ENCODE results near the gene TRIM17. TPM values are rescaled to one million over a fixed set of nuclear protein-coding genes. Genes with fewer than 3 reads are reported as not detected.

The TRIM17 gene
- total RNA-seq, 2 experiments from 2014 or later: 2.8 to 3.8 TPM

GRCh38 chr1:228393811-228394570, 22.7 kb downstream of the TRIM17 start:
- Mint-ChIP-seq H3K4me3 (no peak overlapping the region), H3K36me3 (ENCODE audit: low read depth) (peaks cover 49% of the 10 kb centered on the region), H3K27ac (no peak overlapping the region), H3K4me1 (peaks cover 19% of the 10 kb centered on the region), H3K9me3 (no peaks in the 10 kb centered on the region), H3K27me3 (no peaks in the 10 kb centered on the region)
- no peak for DNase-seq
- ChIA-PET CTCF (interaction anchor here (1.0 kb wide), 1 partner anchor 92 kb away, joined by 3 read pairs; no protein-coding TSS in a partner anchor), POLR2A (interaction anchor here (0.8 to 2.8 kb wide), 3 partner anchors 12 to 69 kb away, joined by 3 to 13 read pairs (median 5); partner anchors contain the start of gene TRIM11)

- Mint-ChIP-seq H3K36me3 (ENCODE audit: low read depth) (peaks cover 45% of the 10 kb centered on the region), H3K9me3 (no peaks in the 10 kb centered on the region), H3K27me3 (no peaks in the 10 kb centered on the region), H3K4me1 (peaks cover 16% of the 10 kb centered on the region), H3K27ac (no peak overlapping the region), H3K4me3 (no peak overlapping the region)
- no peak for DNase-seq
- ChIA-PET POLR2A (interaction anchor here (0.9 to 1.7 kb wide), 3 partner anchors 12 to 64 kb away, joined by 3 to 5 read pairs (median 5); a partner anchor contains a TSS), CTCF (interaction anchor here (1.0 to 1.1 kb wide), 2 partner anchors 12 to 93 kb away, joined by 3 to 5 read pairs; no protein-coding TSS in a partner anchor)
Observed at GRCh38 chr1:228393268-228393701, 23.4 kb downstream of the TRIM17 start.

GRCh38 chr1:228392111-228392936, 24.3 kb downstream of the TRIM17 start:
- ChIA-PET POLR2A (interaction anchor here (0.9 to 1.7 kb wide), 3 partner anchors 13 to 65 kb away, joined by 3 to 5 read pairs (median 5); a partner anchor contains a TSS), CTCF (interaction anchor here (0.5 to 1.1 kb wide), 2 partner anchors 11 to 227 kb away, joined by 3 to 5 read pairs; partner anchors contain the start of gene IBA57)
- Mint-ChIP-seq H3K27ac (no peak overlapping the region), H3K4me3 (no peak overlapping the region), H3K27me3 (no peaks in the 10 kb centered on the region), H3K9me3 (no peaks in the 10 kb centered on the region), H3K4me1 (peaks cover 7% of the 10 kb centered on the region), H3K36me3 (ENCODE audit: low read depth) (peaks cover 37% of the 10 kb centered on the region)
- DNase-seq: no peak

GRCh38 chr1:228391411-228392020, 25.1 kb downstream of the TRIM17 start:
- Mint-ChIP-seq H3K27me3 (no peaks in the 10 kb centered on the region), H3K36me3 (ENCODE audit: low read depth) (peaks cover 33% of the 10 kb centered on the region), H3K27ac (no peak overlapping the region), H3K4me3 (no peak overlapping the region), H3K9me3 (no peaks in the 10 kb centered on the region), H3K4me1 (peaks cover 3% of the 10 kb centered on the region)
- POLR2A ChIA-PET: interaction anchor here (1.7 kb wide), 1 partner anchor 14 kb away, joined by 5 read pairs; no protein-coding TSS in a partner anchor
- CTCF ChIA-PET: no interaction called here
- DNase-seq: no peak

- DNase-seq: no peak
- POLR2A ChIA-PET: interaction anchor here (1.1 kb wide), 1 partner anchor 14 kb away, joined by 3 read pairs; no protein-coding TSS in a partner anchor
- no peaks in the 10 kb centered on the region for H3K9me3 Mint-ChIP-seq
- no peaks in the 10 kb centered on the region for H3K4me1 Mint-ChIP-seq
- CTCF ChIA-PET: interaction anchor here (0.8 kb wide), 1 partner anchor 176 kb away, joined by 3 read pairs; no protein-coding TSS in a partner anchor
- no peak overlapping the region for H3K27ac Mint-ChIP-seq
- H3K27me3 Mint-ChIP-seq: peaks cover 1% of the 10 kb centered on the region
- H3K4me3 Mint-ChIP-seq: no peak overlapping the region
- H3K36me3 Mint-ChIP-seq (ENCODE audit: low read depth): peaks cover 24% of the 10 kb centered on the region
Observed at GRCh38 chr1:228390649-228391048, 26.0 kb downstream of the TRIM17 start.

- Mint-ChIP-seq H3K27me3 (peaks cover 16% of the 10 kb centered on the region), H3K27ac (no peak overlapping the region), H3K9me3 (no peaks in the 10 kb centered on the region), H3K36me3 (ENCODE audit: low read depth) (peaks cover 3% of the 10 kb centered on the region), H3K4me3 (no peak overlapping the region), H3K4me1 (no peaks in the 10 kb centered on the region)
- ChIA-PET CTCF (no interaction called here), POLR2A (no interaction called here)
- DNase-seq: no peak
Observed at GRCh38 chr1:228387321-228387720, 29.3 kb downstream of the TRIM17 start.

GRCh38 chr1:228385232-228385631, 31.4 kb downstream of the TRIM17 start:
- CTCF ChIA-PET: no interaction called here
- peaks cover 28% of the 10 kb centered on the region for H3K27me3 Mint-ChIP-seq
- no peak overlapping the region for H3K4me3 Mint-ChIP-seq
- no peaks in the 10 kb centered on the region for H3K9me3 Mint-ChIP-seq
- no peak overlapping the region for H3K27ac Mint-ChIP-seq
- H3K4me1 Mint-ChIP-seq: no peaks in the 10 kb centered on the region
- POLR2A ChIA-PET: interaction anchor here (1.0 to 2.1 kb wide), 2 partner anchors 20 to 72 kb away, joined by 4 to 5 read pairs; no protein-coding TSS in a partner anchor
- no peak for DNase-seq
- H3K36me3 Mint-ChIP-seq (ENCODE audit: low read depth): no peaks in the 10 kb centered on the region

- peaks cover 42% of the 10 kb centered on the region for H3K27me3 Mint-ChIP-seq
- H3K36me3 Mint-ChIP-seq (ENCODE audit: low read depth): no peaks in the 10 kb centered on the region
- ChIA-PET POLR2A (no interaction called here), CTCF (no interaction called here)
- no peak overlapping the region for H3K27ac Mint-ChIP-seq
- H3K4me3 Mint-ChIP-seq: no peak overlapping the region
- no peak for DNase-seq
- H3K4me1 Mint-ChIP-seq: peaks cover 7% of the 10 kb centered on the region
- H3K9me3 Mint-ChIP-seq: no peaks in the 10 kb centered on the region
Observed at GRCh38 chr1:228383773-228384172, 32.9 kb downstream of the TRIM17 start.

GRCh38 chr1:228381356-228381755, 35.3 kb downstream of the TRIM17 start:
- Mint-ChIP-seq H3K27ac (no peak overlapping the region), H3K9me3 (no peaks in the 10 kb centered on the region), H3K4me3 (no peak overlapping the region), H3K4me1 (peaks cover 9% of the 10 kb centered on the region), H3K27me3 (peaks cover 45% of the 10 kb centered on the region), H3K36me3 (ENCODE audit: low read depth) (no peaks in the 10 kb centered on the region)
- POLR2A ChIA-PET: no interaction called here
- CTCF ChIA-PET: interaction anchor here (1.5 kb wide), 1 partner anchor 12 kb away, joined by 5 read pairs; no protein-coding TSS in a partner anchor
- DNase-seq: no peak

GRCh38 chr1:228379666-228380065, 37.0 kb downstream of the TRIM17 start:
- peaks cover 37% of the 10 kb centered on the region for H3K27me3 Mint-ChIP-seq
- no peaks in the 10 kb centered on the region for H3K9me3 Mint-ChIP-seq
- no peak overlapping the region for H3K27ac Mint-ChIP-seq
- H3K36me3 Mint-ChIP-seq (ENCODE audit: low read depth): no peaks in the 10 kb centered on the region
- ChIA-PET CTCF (no interaction called here), POLR2A (interaction anchor here (1.5 kb wide), 1 partner anchor 14 kb away, joined by 5 read pairs; no protein-coding TSS in a partner anchor)
- no peak for DNase-seq
- peaks cover 9% of the 10 kb centered on the region for H3K4me1 Mint-ChIP-seq
- H3K4me3 Mint-ChIP-seq: no peak overlapping the region

- DNase-seq: no peak
- H3K4me1 Mint-ChIP-seq: peaks cover 9% of the 10 kb centered on the region
- peaks cover 37% of the 10 kb centered on the region for H3K27me3 Mint-ChIP-seq
- peak overlapping the region; percentile 73 for H3K4me3 Mint-ChIP-seq
- ChIA-PET CTCF (no interaction called here), POLR2A (interaction anchor here (1.5 kb wide), 1 partner anchor 14 kb away, joined by 5 read pairs; no protein-coding TSS in a partner anchor)
- H3K36me3 Mint-ChIP-seq (ENCODE audit: low read depth): no peaks in the 10 kb centered on the region
- H3K9me3 Mint-ChIP-seq: no peaks in the 10 kb centered on the region
- no peak overlapping the region for H3K27ac Mint-ChIP-seq
Observed at GRCh38 chr1:228378873-228379460, 37.7 kb downstream of the TRIM17 start.

GRCh38 chr1:228378090-228378872, 38.4 kb downstream of the TRIM17 start:
- H3K4me1 Mint-ChIP-seq: peaks cover 9% of the 10 kb centered on the region
- H3K4me3 Mint-ChIP-seq: peak overlapping the region; percentile 73
- H3K36me3 Mint-ChIP-seq (ENCODE audit: low read depth): no peaks in the 10 kb centered on the region
- H3K9me3 Mint-ChIP-seq: no peaks in the 10 kb centered on the region
- peak; percentile 70 for DNase-seq
- CTCF ChIA-PET: no interaction called here
- H3K27ac Mint-ChIP-seq: no peak overlapping the region
- POLR2A ChIA-PET: no interaction called here
- peaks cover 35% of the 10 kb centered on the region for H3K27me3 Mint-ChIP-seq

All from activated CD4-positive, alpha-beta memory T cell treated with anti-CD3 and anti-CD28 coated beads, Interleukin-2, amount 10 ng/mL, durations not matched to agents 7 days and 5 days (primary cell).